Measurements from ENCODE around the gene TRIM15. TPM values are rescaled to one million over a fixed set of nuclear protein-coding genes. Genes with fewer than 3 reads are reported as not detected.

Gene TRIM15
- total RNA-seq, 1 experiment from 2014 or later: 0.20 TPM

GRCh38 chr6:30113841-30114240, 49.5 kb upstream of the TRIM15 start:
- no peak overlapping the region for H3K27ac Mint-ChIP-seq
- no peak overlapping the region for H3K56ac ChIP-seq (ENCODE audit: insufficient read length, low read depth, low read length)
- H2BK5ac ChIP-seq (ENCODE audit: insufficient read length, low read length): no peak overlapping the region
- no peak overlapping the region for H4K91ac ChIP-seq (ENCODE audit: insufficient read length, low read depth, low read length)
- no peak overlapping the region for H3K4me2 ChIP-seq (ENCODE audit: insufficient read depth, insufficient read length, low read length)
- H3K9ac ChIP-seq (ENCODE audit: extremely low read depth, insufficient read length, low read length): no peak overlapping the region
- H3K23ac ChIP-seq (ENCODE audit: insufficient read length, low read depth, low read length): no peak overlapping the region
- no peaks in the 10 kb centered on the region; the same call in 1 of the 2 replicates for H3K27me3 ChIP-seq (ENCODE audit: insufficient read depth, low read length)
- no peaks in the 10 kb centered on the region for H3K4me1 ChIP-seq (ENCODE audit: insufficient read depth, low read length)
- no peak overlapping the region for H2BK20ac ChIP-seq (ENCODE audit: low read depth, low read length, poor library complexity, severe bottlenecking)
- no peaks in the 10 kb centered on the region for H3K9me3 ChIP-seq (ENCODE audit: control insufficient read depth, low read depth, low read length)
- H4K8ac ChIP-seq (replicated peaks; ENCODE audit: insufficient read length, low read depth, low read length): no peak overlapping the region
- H3K4me3 Mint-ChIP-seq: no peak overlapping the region
- no peak overlapping the region for H3K18ac ChIP-seq (ENCODE audit: insufficient read length, low read depth, low read length)
- no peak overlapping the region for H3K27ac ChIP-seq (ENCODE audit: insufficient read length, low read depth, low read length)
- no peak overlapping the region for H2AFZ ChIP-seq (ENCODE audit: low read length)
- no peak overlapping the region for H4K5ac ChIP-seq (ENCODE audit: insufficient read length, low read depth, low read length)
- TF ChIP-seq CTCF (conservative IDR thresholded peaks at IDR 0.05): no peak
- H3K36me3 Mint-ChIP-seq (ENCODE audit: insufficient read depth in 1 of 3, low read depth in 3 of 3): no peaks in the 10 kb centered on the region
- no peak overlapping the region for H2AK5ac ChIP-seq (ENCODE audit: insufficient read length, low read length)
- no peak overlapping the region for H2BK120ac ChIP-seq (ENCODE audit: low read depth, low read length, poor library complexity, severe bottlenecking)
- no peak overlapping the region for H3T11ph ChIP-seq (ENCODE audit: low read length)
- H3K9me3 Mint-ChIP-seq: no peaks in the 10 kb centered on the region
- H3K79me1 ChIP-seq (ENCODE audit: insufficient read depth, low read depth, low read length, poor library complexity, severe bottlenecking): no peaks in the 10 kb centered on the region
- H3K4me1 Mint-ChIP-seq: no peaks in the 10 kb centered on the region
- no peak overlapping the region for H3K14ac ChIP-seq (ENCODE audit: insufficient read depth, low read length)
- 0 out of 2 replicates have a peak, but pooled peaks cover 2% of the 10 kb centered on the region for H3K79me2 ChIP-seq (ENCODE audit: insufficient read depth, low read length)
- H3K23me2 ChIP-seq (ENCODE audit: insufficient read length, low read depth, low read length, poor library complexity, severe bottlenecking): no peaks in the 10 kb centered on the region
- H2BK12ac ChIP-seq (ENCODE audit: insufficient read length, low read depth, low read length): no peak overlapping the region
- peaks cover 58% of the 10 kb centered on the region for H3K27me3 Mint-ChIP-seq (ENCODE audit: low read depth)
- no peak overlapping the region for H2BK15ac ChIP-seq (ENCODE audit: low read depth, low read length)
- no peak overlapping the region for H3K4ac ChIP-seq (ENCODE audit: low read depth, low read length)
- H4K20me1 ChIP-seq (ENCODE audit: control insufficient read depth, insufficient read depth, insufficient read length): no peaks in the 10 kb centered on the region
- no peak for DNase-seq
- WGBS (ENCODE audit: extremely low coverage, insufficient read length, low lambda C conversion rate): no CpG with 5 or more reads among the region's 1 CpG

Measured in H9 (cell line).